PC-3 (cell line): ENCODE measurements around the gene ENO1.
"Not testable (repeated sequence)": the region's sequence is repeated elsewhere in the genome, so short reads cannot be mapped to it uniquely, and the experiment has no call there.

Experiments
- CTCF ChIP-seq: fragments of 300-600 bp; sonication (generic); conservative IDR thresholded peaks from 2 replicates; pipeline ENCODE4 v1.5.1; 2017; ENCODE audit warnings: antibody characterized with exemption, low read depth, mild to moderate bottlenecking, low read length
- EZH2 ChIP-seq: fragments of 300-600 bp; sonication (generic); IDR thresholded peaks from one replicate; pipeline ENCODE4 v1.6.1; 2017; ENCODE audit warnings: antibody characterized with exemption, mild to moderate bottlenecking, low read length; ENCODE audit not compliant: unreplicated experiment
- EZH2phosphoT487 ChIP-seq: fragments of 300-600 bp; sonication (generic); IDR thresholded peaks from 2 replicates; pipeline ENCODE4 v1.6.1; 2018; ENCODE audit warnings: mild to moderate bottlenecking, antibody characterized with exemption, low read length, borderline replicate concordance

- not testable (repeated sequence) for TF ChIP-seq CTCF, EZH2phosphoT487, EZH2
Observed at GRCh38 chr1:8886031-8886524, 7.6 kb upstream of the ENO1 start.
